Measurements from ENCODE around the gene AOAH.
"Not testable (repeated sequence)": the region's sequence is repeated elsewhere in the genome, so short reads cannot be mapped to it uniquely, and the experiment has no call there.

The AOAH gene

DNA sequence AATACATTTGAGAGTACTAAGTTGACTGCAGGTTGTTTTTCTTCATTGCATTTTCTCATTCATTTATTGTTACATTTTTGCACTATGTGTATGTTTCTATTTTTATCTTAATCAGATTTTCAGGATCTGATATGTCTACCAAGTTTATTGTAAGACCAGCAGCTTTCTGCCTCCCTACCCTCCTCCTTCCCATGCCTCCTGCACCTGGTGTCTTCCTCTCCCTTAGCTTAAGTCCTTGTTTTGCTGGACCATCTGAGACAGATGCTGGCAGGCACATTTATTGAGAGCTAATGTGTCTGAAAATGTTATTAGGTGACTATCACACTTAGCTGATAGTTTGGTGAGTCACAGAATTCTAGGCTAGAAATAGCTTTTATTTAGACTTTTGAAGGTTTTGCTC lies 255.1 kb downstream of the AOAH start:
- Histone ChIP-seq H3K27me3 (replicated peaks; ENCODE audit: insufficient read depth, low read length) (no peaks in the 10 kb centered on the region), H3K36me3 (replicated peaks; ENCODE audit: insufficient read depth, low read length) (no peaks in the 10 kb centered on the region), H3K9me2 (replicated peaks; ENCODE audit: insufficient read depth, low read length) (no peaks in the 10 kb centered on the region), H3K4me3 (ENCODE audit: low read length) (no peak overlapping the region), H3K4me2 (ENCODE audit: low read depth, low read length) (no peak overlapping the region), H4K20me1 (ENCODE audit: insufficient read depth, low read length) (no peaks in the 10 kb centered on the region), H3K9me3 (replicated peaks; ENCODE audit: insufficient read depth, low read length) (no peaks in the 10 kb centered on the region), H3K79me2 (ENCODE audit: low read length) (no peaks in the 10 kb centered on the region), H2AFZ (ENCODE audit: low read length) (no peak overlapping the region), H3F3A (ENCODE audit: insufficient read depth, low read length) (no peaks in the 10 kb centered on the region), H3K27ac (ENCODE audit: low read length) (no peak overlapping the region), H3K4me1 (ENCODE audit: low read length) (no peaks in the 10 kb centered on the region), H3K9ac (ENCODE audit: low read length) (no peak overlapping the region)
- DNase-seq, result no peak
- TF ChIP-seq EZH2phosphoT487 (IDR thresholded peaks at IDR 0.05; ENCODE audit: low read length) (no peak), EZH2 (optimal IDR thresholded peaks at IDR 0.05; ENCODE audit: low read depth, low read length) (no peak)
- TF ChIP-seq, protein P1, sequence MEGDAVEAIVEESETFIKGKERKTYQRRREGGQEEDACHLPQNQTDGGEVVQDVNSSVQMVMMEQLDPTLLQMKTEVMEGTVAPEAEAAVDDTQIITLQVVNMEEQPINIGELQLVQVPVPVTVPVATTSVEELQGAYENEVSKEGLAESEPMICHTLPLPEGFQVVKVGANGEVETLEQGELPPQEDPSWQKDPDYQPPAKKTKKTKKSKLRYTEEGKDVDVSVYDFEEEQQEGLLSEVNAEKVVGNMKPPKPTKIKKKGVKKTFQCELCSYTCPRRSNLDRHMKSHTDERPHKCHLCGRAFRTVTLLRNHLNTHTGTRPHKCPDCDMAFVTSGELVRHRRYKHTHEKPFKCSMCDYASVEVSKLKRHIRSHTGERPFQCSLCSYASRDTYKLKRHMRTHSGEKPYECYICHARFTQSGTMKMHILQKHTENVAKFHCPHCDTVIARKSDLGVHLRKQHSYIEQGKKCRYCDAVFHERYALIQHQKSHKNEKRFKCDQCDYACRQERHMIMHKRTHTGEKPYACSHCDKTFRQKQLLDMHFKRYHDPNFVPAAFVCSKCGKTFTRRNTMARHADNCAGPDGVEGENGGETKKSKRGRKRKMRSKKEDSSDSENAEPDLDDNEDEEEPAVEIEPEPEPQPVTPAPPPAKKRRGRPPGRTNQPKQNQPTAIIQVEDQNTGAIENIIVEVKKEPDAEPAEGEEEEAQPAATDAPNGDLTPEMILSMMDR (IDR thresholded peaks at IDR 0.05; ENCODE audit: low read length), result no peak

DNA sequence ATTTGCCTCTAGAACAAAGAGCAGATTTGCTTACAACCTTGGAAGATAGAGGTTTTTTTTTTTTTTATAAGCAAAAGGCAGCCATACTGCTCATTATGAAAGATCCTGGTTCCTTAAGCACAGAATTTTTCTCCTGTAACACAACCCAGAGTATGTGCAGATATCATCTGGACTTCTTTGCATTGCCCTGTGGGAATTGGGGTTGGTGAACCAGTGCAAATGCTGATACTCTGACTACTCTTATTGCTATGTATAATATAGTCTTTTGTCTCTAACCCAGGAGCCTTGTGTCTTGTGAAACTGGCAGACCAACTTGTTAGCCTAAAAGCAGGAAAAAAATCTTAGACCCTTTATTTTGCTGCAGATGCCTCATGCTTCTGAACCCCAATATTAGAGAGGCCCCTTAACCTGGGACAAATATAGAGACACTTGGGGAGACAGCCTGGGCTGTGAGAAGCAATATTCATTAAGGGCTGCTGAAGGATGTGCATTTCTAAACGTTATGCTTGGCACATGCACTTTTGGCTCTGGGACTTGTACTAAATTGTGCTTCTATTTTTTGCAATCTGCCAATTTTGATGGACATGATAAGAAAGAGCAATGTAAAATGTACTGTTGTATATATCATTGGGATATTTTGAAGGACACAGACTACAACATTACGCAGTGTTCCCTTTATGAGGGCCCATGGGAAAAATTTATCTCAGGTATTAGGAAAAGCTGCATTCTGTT lies 255.8 kb downstream of the AOAH start:
- Histone ChIP-seq H3K4me3 (ENCODE audit: low read length) (no peak overlapping the region), H3K9me3 (replicated peaks; ENCODE audit: insufficient read depth, low read length) (no peaks in the 10 kb centered on the region), H2AFZ (ENCODE audit: low read length) (no peak overlapping the region), H4K20me1 (ENCODE audit: insufficient read depth, low read length) (no peaks in the 10 kb centered on the region), H3K36me3 (replicated peaks; ENCODE audit: insufficient read depth, low read length) (no peaks in the 10 kb centered on the region), H3K79me2 (ENCODE audit: low read length) (no peaks in the 10 kb centered on the region), H3K9me2 (replicated peaks; ENCODE audit: insufficient read depth, low read length) (no peaks in the 10 kb centered on the region), H3K9ac (ENCODE audit: low read length) (no peak overlapping the region), H3K27ac (ENCODE audit: low read length) (no peak overlapping the region), H3K4me2 (ENCODE audit: low read depth, low read length) (no peak overlapping the region), H3F3A (ENCODE audit: insufficient read depth, low read length) (no peaks in the 10 kb centered on the region), H3K27me3 (replicated peaks; ENCODE audit: insufficient read depth, low read length) (no peaks in the 10 kb centered on the region), H3K4me1 (ENCODE audit: low read length) (no peaks in the 10 kb centered on the region)
- no peak for TF ChIP-seq EZH2phosphoT487 (IDR thresholded peaks at IDR 0.05; ENCODE audit: low read length)
- TF ChIP-seq EZH2 (optimal IDR thresholded peaks at IDR 0.05; ENCODE audit: low read depth, low read length), result no peak
- TF ChIP-seq, protein P1 (IDR thresholded peaks at IDR 0.05; ENCODE audit: low read length), result no peak
- DNase-seq, result no peak

DNA sequence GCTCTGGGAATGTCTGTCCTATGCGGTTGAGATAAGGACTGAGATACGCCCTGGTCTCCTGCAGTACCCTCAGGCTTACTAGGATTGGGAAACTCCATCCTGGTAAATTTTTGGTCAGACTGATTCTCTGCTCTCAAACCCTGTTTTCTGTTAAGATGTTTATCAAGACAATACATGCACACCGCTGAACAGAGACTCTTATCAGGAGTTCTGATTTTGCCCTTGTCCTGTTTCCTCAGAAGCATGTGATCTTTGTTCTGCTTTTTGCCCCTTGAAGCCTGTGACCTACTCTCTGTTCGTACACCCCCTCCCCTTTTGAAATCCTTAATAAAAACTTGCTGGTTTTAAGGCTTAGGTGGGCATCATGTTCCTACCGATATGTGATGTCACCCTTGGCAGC lies 258.3 kb downstream of the AOAH start:
- not testable (repeated sequence) for H3K79me2 ChIP-seq (ENCODE audit: low read length); H3K4me2 ChIP-seq (ENCODE audit: low read depth, low read length); H3K4me3 ChIP-seq (ENCODE audit: low read length); H3K4me1 ChIP-seq (ENCODE audit: low read length); H3K9me2 ChIP-seq (replicated peaks; ENCODE audit: insufficient read depth, low read length); H4K20me1 ChIP-seq (ENCODE audit: insufficient read depth, low read length); H3F3A ChIP-seq (ENCODE audit: insufficient read depth, low read length); H3K9me3 ChIP-seq (replicated peaks; ENCODE audit: insufficient read depth, low read length); H3K9ac ChIP-seq (ENCODE audit: low read length); H3K27me3 ChIP-seq (replicated peaks; ENCODE audit: insufficient read depth, low read length); H3K36me3 ChIP-seq (replicated peaks; ENCODE audit: insufficient read depth, low read length); H2AFZ ChIP-seq (ENCODE audit: low read length); H3K27ac ChIP-seq (ENCODE audit: low read length); DNase-seq

DNA sequence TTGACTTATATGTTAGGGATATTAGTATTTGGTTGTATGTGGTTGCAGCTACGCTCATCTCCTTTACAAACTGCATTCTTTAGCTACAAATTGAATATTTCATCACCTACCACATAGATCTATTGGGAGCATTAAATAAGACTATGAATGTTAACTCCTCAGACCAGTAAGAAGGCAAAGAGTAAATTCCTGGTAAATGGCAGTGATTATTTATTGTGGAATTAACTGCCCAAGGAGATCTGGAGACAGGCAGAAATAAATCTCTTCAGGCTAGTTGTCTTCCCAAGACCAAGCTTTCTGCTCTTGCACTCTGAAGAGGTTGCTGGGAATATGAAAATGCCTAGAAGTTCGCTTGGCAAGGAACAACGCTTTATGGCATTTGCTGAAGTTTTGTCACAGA lies 260.0 kb downstream of the AOAH start:
- H3F3A ChIP-seq (ENCODE audit: insufficient read depth, low read length), result no peaks in the 10 kb centered on the region
- no peaks in the 10 kb centered on the region for H3K4me1 ChIP-seq (ENCODE audit: low read length)
- TF ChIP-seq, protein P1 (IDR thresholded peaks at IDR 0.05; ENCODE audit: low read length), result no peak
- TF ChIP-seq EZH2 (optimal IDR thresholded peaks at IDR 0.05; ENCODE audit: low read depth, low read length), result no peak
- TF ChIP-seq EZH2phosphoT487 (IDR thresholded peaks at IDR 0.05; ENCODE audit: low read length), result no peak
- no peak overlapping the region for H3K4me2 ChIP-seq (ENCODE audit: low read depth, low read length)
- no peaks in the 10 kb centered on the region for H3K36me3 ChIP-seq (replicated peaks; ENCODE audit: insufficient read depth, low read length)
- no peak for DNase-seq
- H3K79me2 ChIP-seq (ENCODE audit: low read length), result no peaks in the 10 kb centered on the region
- H2AFZ ChIP-seq (ENCODE audit: low read length), result no peak overlapping the region
- H3K9me2 ChIP-seq (replicated peaks; ENCODE audit: insufficient read depth, low read length), result no peaks in the 10 kb centered on the region
- H3K27ac ChIP-seq (ENCODE audit: low read length), result no peak overlapping the region
- H3K9ac ChIP-seq (ENCODE audit: low read length), result no peak overlapping the region
- H3K27me3 ChIP-seq (replicated peaks; ENCODE audit: insufficient read depth, low read length), result no peaks in the 10 kb centered on the region
- no peak overlapping the region for H3K4me3 ChIP-seq (ENCODE audit: low read length)
- no peaks in the 10 kb centered on the region for H3K9me3 ChIP-seq (replicated peaks; ENCODE audit: insufficient read depth, low read length)
- H4K20me1 ChIP-seq (ENCODE audit: insufficient read depth, low read length), result no peaks in the 10 kb centered on the region
